Stimulated activated CD8-positive, alpha-beta memory T cell treated with anti-CD3 and anti-CD28 coated beads, Interleukin-4, amount 100 ng/mL, for 4 hours (primary cell): Measurements from ENCODE around the gene CDC14B.
A peak's percentile ranks its signal among the peaks of the same experiment; 100 is the strongest.
"Not testable (repeated sequence)": the region's sequence is repeated elsewhere in the genome, so short reads cannot be mapped to it uniquely, and the experiment has no call there.

Experiments used
- DNase-seq, 2 donors: peaks; one replicate each; pipeline ENCODE4 v3.0.0-alpha.2; 2020; ENCODE audit warnings: low read depth in 2 of 2, low spot score in 1 of 2

CDC14B gene

GRCh38 chr9:96619491-96620180 lies at the start of gene CDC14B:
Gene CDC14B, minus strand, starts transcription at chr9:96619843. Its CDS starts 465 bp downstream, at chr9:96619378.
- DNase-seq, result peak; percentile 45 to 50

- no peak for DNase-seq
Measured at GRCh38 chr9:96668868-96669534, 49.4 kb upstream of the CDC14B start.

GRCh38 chr9:96667363-96667728 lies 47.7 kb upstream of the CDC14B start:
- no peak for DNase-seq

GRCh38 chr9:96666653-96667362 lies 47.2 kb upstream of the CDC14B start:
- DNase-seq, result not testable (repeated sequence)

GRCh38 chr9:96665789-96666188 lies 46.1 kb upstream of the CDC14B start:
- DNase-seq, result no peak

GRCh38 chr9:96663506-96664120 lies 44.0 kb upstream of the CDC14B start:
- DNase-seq, result no peak

- DNase-seq, result no peak
Measured at GRCh38 chr9:96661711-96662110, 42.1 kb upstream of the CDC14B start.

GRCh38 chr9:96660692-96661248 lies 41.1 kb upstream of the CDC14B start:
- no peak for DNase-seq

- DNase-seq, result peak; percentile 70 to 75
Measured at GRCh38 chr9:96655198-96655851, 35.7 kb upstream of the CDC14B start, which contains the start of gene PRXL2C. Gene PRXL2C, minus strand, starts transcription at chr9:96655317. Its CDS starts 36 bp downstream, at chr9:96655281.

- DNase-seq, result peak; percentile 33 to 53
Measured at GRCh38 chr9:96654450-96655197, 35.0 kb upstream of the CDC14B start.

GRCh38 chr9:96651626-96652025 lies 32.0 kb upstream of the CDC14B start:
- DNase-seq, result no peak

GRCh38 chr9:96649620-96650324 lies 30.1 kb upstream of the CDC14B start:
- no peak for DNase-seq

- no peak for DNase-seq
Measured at GRCh38 chr9:96646081-96646991, 26.7 kb upstream of the CDC14B start.

- no peak for DNase-seq
Measured at GRCh38 chr9:96644137-96644536, 24.5 kb upstream of the CDC14B start.

- no peak for DNase-seq
Measured at GRCh38 chr9:96641514-96641913, 21.9 kb upstream of the CDC14B start.

- DNase-seq, result no peak
Measured at GRCh38 chr9:96638606-96639364, 19.1 kb upstream of the CDC14B start.

- no peak for DNase-seq
Measured at GRCh38 chr9:96636368-96636767, 16.7 kb upstream of the CDC14B start.

- DNase-seq, result not testable (repeated sequence)
Measured at GRCh38 chr9:96633579-96633978, 13.9 kb upstream of the CDC14B start.
